GM06990 (cell line): ENCODE measurements around the gene ACP1.

ENCODE experiments used
- DNase-seq: peaks from one replicate; pipeline ENCODE4 v3.0.0-alpha.2; 2011; ENCODE audit not compliant: insufficient read length; ENCODE audit errors: extremely low read depth
- H3K27me3 ChIP-seq: replicated peaks from 2 replicates; pipeline ENCODE4 v1.6.0; 2011; ENCODE audit warnings: low read length; ENCODE audit not compliant: control insufficient read depth, insufficient read depth
- H3K36me3 ChIP-seq: 2 replicates; pipeline ENCODE4 v1.5.1; 2011; ENCODE audit warnings: low read length; ENCODE audit not compliant: control insufficient read depth, insufficient read depth
- H3K4me3 ChIP-seq: replicated peaks from 2 replicates; pipeline ENCODE4 v1.5.1; 2011; ENCODE audit warnings: low read depth, mild to moderate bottlenecking, control low read depth, low read length
- CTCF ChIP-seq: IDR thresholded peaks from 2 replicates; pipeline ENCODE4 v1.5.1; 2011; ENCODE audit warnings: low read length, control low read depth, mild to moderate bottlenecking, inconsistent platforms; ENCODE audit not compliant: insufficient read depth, poor library complexity, severe bottlenecking

The ACP1 gene

GRCh38 chr2:290090-290722 lies 25.5 kb downstream of the ACP1 start:
- peak; percentile 54 for DNase-seq
- H3K4me3 ChIP-seq = peak overlapping the region; percentile 43
- H3K36me3 ChIP-seq = no peaks in the 10 kb centered on the region
- H3K27me3 ChIP-seq = no peaks in the 10 kb centered on the region; the same call in 1 of the 2 replicates
- peak; percentile 85 for TF ChIP-seq CTCF

GRCh38 chr2:295090-295489 lies 30.3 kb downstream of the ACP1 start:
- no peak for DNase-seq
- Histone ChIP-seq H3K4me3 (no peak overlapping the region), H3K36me3 (no peaks in the 10 kb centered on the region), H3K27me3 (no peaks in the 10 kb centered on the region; the same call in 1 of the 2 replicates)
- no peak for TF ChIP-seq CTCF

GRCh38 chr2:296354-296753 lies 31.6 kb downstream of the ACP1 start:
- H3K4me3 ChIP-seq = no peak overlapping the region
- H3K27me3 ChIP-seq = no peaks in the 10 kb centered on the region; the same call in 1 of the 2 replicates
- DNase-seq = no peak
- H3K36me3 ChIP-seq = no peaks in the 10 kb centered on the region
- no peak for TF ChIP-seq CTCF

DNA sequence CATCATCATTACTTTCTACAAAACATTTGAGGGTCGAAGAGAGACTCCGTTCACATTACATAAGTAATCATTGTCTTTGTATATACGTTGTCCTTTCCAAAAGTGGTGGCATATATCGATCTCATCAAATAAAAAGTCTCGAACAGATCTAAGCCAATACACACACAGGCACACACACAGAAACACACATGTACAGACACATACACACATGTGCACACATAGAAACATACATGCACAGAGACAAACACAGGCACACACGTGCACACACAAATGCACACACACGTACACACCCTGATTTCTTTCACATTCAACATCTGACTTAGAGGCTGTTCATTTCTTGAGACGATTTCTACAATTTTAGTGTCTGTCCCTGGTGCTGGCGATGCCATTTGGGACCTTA lies 40.6 kb downstream of the ACP1 start:
- no peak for DNase-seq
- Histone ChIP-seq H3K27me3 (no peaks in the 10 kb centered on the region), H3K4me3 (no peak overlapping the region), H3K36me3 (no peaks in the 10 kb centered on the region)
- TF ChIP-seq CTCF = no peak

DNA sequence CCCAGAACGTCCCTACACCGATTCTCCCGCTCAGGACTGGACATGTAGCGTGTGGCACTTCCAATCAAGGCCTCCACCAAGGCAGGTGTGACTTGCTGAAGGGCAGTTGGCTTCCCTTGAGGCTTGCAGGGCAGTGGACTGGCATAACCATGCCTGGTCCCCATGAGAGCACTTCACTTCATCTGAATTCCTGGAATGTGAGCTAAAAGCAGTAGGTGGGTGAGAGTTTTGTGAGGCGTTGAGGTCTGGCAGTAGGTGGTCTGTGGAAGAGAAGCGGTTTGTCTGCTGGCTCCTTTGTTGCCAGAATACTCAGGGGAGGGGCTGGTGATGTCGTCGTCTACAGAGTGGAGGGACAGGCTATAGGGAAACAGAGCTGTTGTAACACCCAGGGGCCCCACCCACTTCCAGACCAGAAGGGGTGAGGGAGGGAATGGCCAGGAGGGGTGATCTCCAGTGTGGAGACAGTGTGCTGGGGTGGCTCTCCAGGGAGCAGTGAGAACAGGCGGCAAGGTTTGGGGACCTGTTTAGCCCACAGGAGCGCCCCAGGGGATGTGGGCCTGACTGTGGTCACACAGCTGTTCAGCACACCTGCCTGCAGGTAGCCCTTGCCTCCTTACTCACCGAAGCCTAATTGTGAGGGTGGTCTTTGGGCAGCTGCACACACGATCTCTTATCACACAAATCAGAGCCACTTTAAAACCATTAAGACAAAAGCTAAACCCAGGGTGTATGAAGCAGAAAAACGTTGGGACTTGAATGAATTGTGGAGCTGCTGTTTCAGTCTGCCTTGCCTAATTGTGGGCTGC lies 44.6 kb downstream of the ACP1 start:
- Histone ChIP-seq H3K27me3 (no peaks in the 10 kb centered on the region), H3K36me3 (no peaks in the 10 kb centered on the region), H3K4me3 (no peak overlapping the region)
- TF ChIP-seq CTCF = no peak
- DNase-seq = no peak
